H1 (cell line): ENCODE results near the gene CARD11. TPM values are rescaled to one million over a fixed set of nuclear protein-coding genes. Genes with fewer than 3 reads are reported as not detected.

ENCODE experiments used
- EZH2 ChIP-seq: fragments of 200-600 bp; sonication (generic); IDR thresholded peaks from 2 replicates; pipeline ENCODE4 v1.7.1; 2012; ENCODE audit warnings: low read depth, mild to moderate bottlenecking, moderate library complexity, low read length, inconsistent platforms; ENCODE audit not compliant: severe bottlenecking
- FOSL1 ChIP-seq: IDR thresholded peaks from 2 replicates; pipeline ENCODE4 v1.6.1; 2011; ENCODE audit warnings: mild to moderate bottlenecking, low read depth, low read length, moderate library complexity; ENCODE audit not compliant: insufficient read depth
- GTF2F1 ChIP-seq: IDR thresholded peaks from 2 replicates; pipeline ENCODE4 v1.6.1; 2012; ENCODE audit warnings: low read depth, low read length, improper control_type of control experiment, borderline replicate concordance
- HDAC6 ChIP-seq: IDR thresholded peaks from one replicate; pipeline ENCODE4 v1.7.1; 2012; ENCODE audit warnings: low read depth, mild to moderate bottlenecking, inconsistent platforms, low read length, moderate library complexity
- JUN ChIP-seq: IDR thresholded peaks from 2 replicates; pipeline ENCODE4 v1.6.1; 2011; ENCODE audit warnings: low read depth, mild to moderate bottlenecking, improper control_type of control experiment, low read length
- POLR2A ChIP-seq, 2 experiments: IDR thresholded peaks; 1 replicate in 1 of 2; 2 replicates in 1 of 2; pipeline ENCODE4 v1.6.1; 2011; ENCODE audit warnings: low read depth in 2 of 2, low read length in 2 of 2, mild to moderate bottlenecking in 2 of 2; ENCODE audit errors: control extremely low read depth in 1 of 2
- POU5F1 ChIP-seq: IDR thresholded peaks from 2 replicates; pipeline ENCODE4 v1.6.1; 2011; ENCODE audit warnings: low read depth, mild to moderate bottlenecking, low read length, moderate library complexity
- RFX5 ChIP-seq: IDR thresholded peaks from 2 replicates; pipeline ENCODE4 v1.6.1; 2011; ENCODE audit warnings: low read depth, low read length, improper control_type of control experiment, borderline replicate concordance
- SP2 ChIP-seq: IDR thresholded peaks from 2 replicates; pipeline ENCODE4 v1.6.1; 2012; ENCODE audit warnings: mild to moderate bottlenecking, low read length, inconsistent platforms
- TAF1 ChIP-seq: IDR thresholded peaks from 2 replicates; pipeline ENCODE4 v1.6.1; 2011; ENCODE audit warnings: mild to moderate bottlenecking, low read depth, low read length
- TBP ChIP-seq: IDR thresholded peaks from 2 replicates; pipeline ENCODE4 v1.6.1; 2011; ENCODE audit warnings: low read depth, low read length, improper control_type of control experiment
- TEAD4 ChIP-seq: IDR thresholded peaks from 2 replicates; pipeline ENCODE4 v1.6.1; 2012; ENCODE audit warnings: low read depth, low read length, inconsistent platforms, mixed read lengths
- YY1 ChIP-seq: IDR thresholded peaks from 2 replicates; pipeline ENCODE4 v1.6.1; 2011; ENCODE audit warnings: low read depth, mild to moderate bottlenecking, low read length
- polyA plus RNA-seq, 7 experiments: library from polyadenylated mRNA; depleted of rRNA in 3 of 7; stranded (reverse) in 5 of 7; unstranded in 2 of 7; fragments of >200 nt in 5 of 7; fragments of 200-250 nt in 2 of 7; gene quantifications; 1 replicate in 5 of 7; 2 replicates in 1 of 7; 4 replicates in 1 of 7; pipeline versions ENCODE4 v1.2.1 to v1.2.3, GENCODE V29; 2011 to 2013; ENCODE audit warnings: missing spikeins in 2 of 7, mixed read lengths in 2 of 7
- total RNA-seq: library from RNA; stranded (reverse); fragmentation: NEBNext Ultra II Directional; extraction: Animal tissue kit (Norgen Biotek cat#: 25700); gene quantifications from 2 replicates; pipeline ENCODE4 v1.2.1, GENCODE V29; 2021
- TF ChIP-seq, protein P1 (sequence below): fragments of 300-600 bp; sonication (generic); IDR thresholded peaks from 2 replicates; pipeline ENCODE4 v1.7.1; 2012; ENCODE audit warnings: low read length, moderate library complexity, mild to moderate bottlenecking, inconsistent platforms; ENCODE audit not compliant: insufficient replicate concordance

Gene CARD11
- total and polyA plus RNA-seq, 2 of the 8 experiments (the other 6 are each of a cell fraction or from before 2014, with no cell fraction given), result 12.6 to 29.8 TPM

- TF ChIP-seq, protein P1, sequence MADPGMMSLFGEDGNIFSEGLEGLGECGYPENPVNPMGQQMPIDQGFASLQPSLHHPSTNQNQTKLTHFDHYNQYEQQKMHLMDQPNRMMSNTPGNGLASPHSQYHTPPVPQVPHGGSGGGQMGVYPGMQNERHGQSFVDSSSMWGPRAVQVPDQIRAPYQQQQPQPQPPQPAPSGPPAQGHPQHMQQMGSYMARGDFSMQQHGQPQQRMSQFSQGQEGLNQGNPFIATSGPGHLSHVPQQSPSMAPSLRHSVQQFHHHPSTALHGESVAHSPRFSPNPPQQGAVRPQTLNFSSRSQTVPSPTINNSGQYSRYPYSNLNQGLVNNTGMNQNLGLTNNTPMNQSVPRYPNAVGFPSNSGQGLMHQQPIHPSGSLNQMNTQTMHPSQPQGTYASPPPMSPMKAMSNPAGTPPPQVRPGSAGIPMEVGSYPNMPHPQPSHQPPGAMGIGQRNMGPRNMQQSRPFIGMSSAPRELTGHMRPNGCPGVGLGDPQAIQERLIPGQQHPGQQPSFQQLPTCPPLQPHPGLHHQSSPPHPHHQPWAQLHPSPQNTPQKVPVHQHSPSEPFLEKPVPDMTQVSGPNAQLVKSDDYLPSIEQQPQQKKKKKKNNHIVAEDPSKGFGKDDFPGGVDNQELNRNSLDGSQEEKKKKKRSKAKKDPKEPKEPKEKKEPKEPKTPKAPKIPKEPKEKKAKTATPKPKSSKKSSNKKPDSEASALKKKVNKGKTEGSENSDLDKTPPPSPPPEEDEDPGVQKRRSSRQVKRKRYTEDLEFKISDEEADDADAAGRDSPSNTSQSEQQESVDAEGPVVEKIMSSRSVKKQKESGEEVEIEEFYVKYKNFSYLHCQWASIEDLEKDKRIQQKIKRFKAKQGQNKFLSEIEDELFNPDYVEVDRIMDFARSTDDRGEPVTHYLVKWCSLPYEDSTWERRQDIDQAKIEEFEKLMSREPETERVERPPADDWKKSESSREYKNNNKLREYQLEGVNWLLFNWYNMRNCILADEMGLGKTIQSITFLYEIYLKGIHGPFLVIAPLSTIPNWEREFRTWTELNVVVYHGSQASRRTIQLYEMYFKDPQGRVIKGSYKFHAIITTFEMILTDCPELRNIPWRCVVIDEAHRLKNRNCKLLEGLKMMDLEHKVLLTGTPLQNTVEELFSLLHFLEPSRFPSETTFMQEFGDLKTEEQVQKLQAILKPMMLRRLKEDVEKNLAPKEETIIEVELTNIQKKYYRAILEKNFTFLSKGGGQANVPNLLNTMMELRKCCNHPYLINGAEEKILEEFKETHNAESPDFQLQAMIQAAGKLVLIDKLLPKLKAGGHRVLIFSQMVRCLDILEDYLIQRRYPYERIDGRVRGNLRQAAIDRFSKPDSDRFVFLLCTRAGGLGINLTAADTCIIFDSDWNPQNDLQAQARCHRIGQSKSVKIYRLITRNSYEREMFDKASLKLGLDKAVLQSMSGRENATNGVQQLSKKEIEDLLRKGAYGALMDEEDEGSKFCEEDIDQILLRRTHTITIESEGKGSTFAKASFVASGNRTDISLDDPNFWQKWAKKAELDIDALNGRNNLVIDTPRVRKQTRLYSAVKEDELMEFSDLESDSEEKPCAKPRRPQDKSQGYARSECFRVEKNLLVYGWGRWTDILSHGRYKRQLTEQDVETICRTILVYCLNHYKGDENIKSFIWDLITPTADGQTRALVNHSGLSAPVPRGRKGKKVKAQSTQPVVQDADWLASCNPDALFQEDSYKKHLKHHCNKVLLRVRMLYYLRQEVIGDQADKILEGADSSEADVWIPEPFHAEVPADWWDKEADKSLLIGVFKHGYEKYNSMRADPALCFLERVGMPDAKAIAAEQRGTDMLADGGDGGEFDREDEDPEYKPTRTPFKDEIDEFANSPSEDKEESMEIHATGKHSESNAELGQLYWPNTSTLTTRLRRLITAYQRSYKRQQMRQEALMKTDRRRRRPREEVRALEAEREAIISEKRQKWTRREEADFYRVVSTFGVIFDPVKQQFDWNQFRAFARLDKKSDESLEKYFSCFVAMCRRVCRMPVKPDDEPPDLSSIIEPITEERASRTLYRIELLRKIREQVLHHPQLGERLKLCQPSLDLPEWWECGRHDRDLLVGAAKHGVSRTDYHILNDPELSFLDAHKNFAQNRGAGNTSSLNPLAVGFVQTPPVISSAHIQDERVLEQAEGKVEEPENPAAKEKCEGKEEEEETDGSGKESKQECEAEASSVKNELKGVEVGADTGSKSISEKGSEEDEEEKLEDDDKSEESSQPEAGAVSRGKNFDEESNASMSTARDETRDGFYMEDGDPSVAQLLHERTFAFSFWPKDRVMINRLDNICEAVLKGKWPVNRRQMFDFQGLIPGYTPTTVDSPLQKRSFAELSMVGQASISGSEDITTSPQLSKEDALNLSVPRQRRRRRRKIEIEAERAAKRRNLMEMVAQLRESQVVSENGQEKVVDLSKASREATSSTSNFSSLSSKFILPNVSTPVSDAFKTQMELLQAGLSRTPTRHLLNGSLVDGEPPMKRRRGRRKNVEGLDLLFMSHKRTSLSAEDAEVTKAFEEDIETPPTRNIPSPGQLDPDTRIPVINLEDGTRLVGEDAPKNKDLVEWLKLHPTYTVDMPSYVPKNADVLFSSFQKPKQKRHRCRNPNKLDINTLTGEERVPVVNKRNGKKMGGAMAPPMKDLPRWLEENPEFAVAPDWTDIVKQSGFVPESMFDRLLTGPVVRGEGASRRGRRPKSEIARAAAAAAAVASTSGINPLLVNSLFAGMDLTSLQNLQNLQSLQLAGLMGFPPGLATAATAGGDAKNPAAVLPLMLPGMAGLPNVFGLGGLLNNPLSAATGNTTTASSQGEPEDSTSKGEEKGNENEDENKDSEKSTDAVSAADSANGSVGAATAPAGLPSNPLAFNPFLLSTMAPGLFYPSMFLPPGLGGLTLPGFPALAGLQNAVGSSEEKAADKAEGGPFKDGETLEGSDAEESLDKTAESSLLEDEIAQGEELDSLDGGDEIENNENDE, result no peak
- no peak for TF ChIP-seq FOSL1
- TF ChIP-seq TEAD4, result no peak
- no peak for TF ChIP-seq EZH2
- no peak for TF ChIP-seq RFX5
- no peak for TF ChIP-seq GTF2F1
- TF ChIP-seq HDAC6, result no peak
- TF ChIP-seq JUN, result no peak
- TF ChIP-seq TAF1, result no peak
- no peak for TF ChIP-seq POU5F1
- TF ChIP-seq SP2, result no peak
- TF ChIP-seq POLR2A (IDR thresholded peaks at IDR 0.05; ENCODE audit: control extremely low read depth in 1 of 2, low read depth in 2 of 2, low read length in 2 of 2), result no peak
- TF ChIP-seq YY1, result no peak
- TF ChIP-seq TBP, result no peak
These were observed 38.7 kb upstream of the CARD11 start (continued) for GRCh38 chr7:3082386-3082785.
